ENCODE measurements around the gene RAB29. TPM values are rescaled to one million over a fixed set of nuclear protein-coding genes. Genes with fewer than 3 reads are reported as not detected.
A peak's percentile ranks its signal among the peaks of the same experiment; 100 is the strongest.
"Not testable (repeated sequence)": the region's sequence is repeated elsewhere in the genome, so short reads cannot be mapped to it uniquely, and the experiment has no call there.

RAB29 gene
- total and polyA plus RNA-seq, 9 of the 15 experiments (the other 6 are each of a cell fraction or from before 2014, with no cell fraction given) = 6.3 to 17.6 (median 8.0) TPM

DNA sequence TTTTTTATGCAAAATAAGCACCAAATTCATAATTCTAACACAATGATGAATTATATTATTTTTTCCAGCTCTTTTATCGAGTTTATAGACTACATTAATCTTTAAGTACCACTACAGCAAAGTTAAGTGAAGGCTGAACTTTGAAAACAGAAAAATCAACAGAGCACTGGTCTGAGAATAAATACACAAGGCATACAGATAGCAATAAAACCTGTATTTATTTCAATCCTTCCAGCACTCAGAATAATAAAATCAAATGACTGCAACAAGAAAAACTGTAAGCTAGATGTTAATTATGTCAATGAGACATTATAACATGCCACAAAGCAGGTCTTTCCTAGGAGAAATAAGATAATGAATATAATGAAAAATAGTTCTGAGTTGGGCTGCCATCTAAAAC, 49.8 kb downstream of the RAB29 start:
- CTCF ChIA-PET (ENCODE audit: low intra/inter-chr PET ratio) = no interaction called here
- Histone ChIP-seq H2AFZ (ENCODE audit: low read depth, low read length) (no peak overlapping the region), H3K4me1 (replicated peaks in 1 of 2; ENCODE audit: control insufficient read depth in 2 of 2, insufficient read depth in 2 of 2, low read length in 2 of 2) (no peaks in the 10 kb centered on the region), H3K9ac (ENCODE audit: insufficient read depth in 1 of 2, low read depth in 2 of 2, low read length in 2 of 2) (no peak overlapping the region), H3K4me3 (no peak overlapping the region), H3K9me3 (replicated peaks; ENCODE audit: control insufficient read depth, insufficient read depth, low read depth, low read length) (no peaks in the 10 kb centered on the region), H3K27me3 (ENCODE audit: control insufficient read depth in 2 of 2, insufficient read depth in 2 of 2, low read length in 2 of 2) (no peaks in the 10 kb centered on the region), H4K20me1 (replicated peaks; ENCODE audit: control insufficient read depth, insufficient read depth, low read length) (no peaks in the 10 kb centered on the region), H3K27ac (ENCODE audit: extremely low read depth, low read depth, low read length) (no peak overlapping the region), H3K9me1 (ENCODE audit: control insufficient read depth, insufficient read depth, low read length) (no peaks in the 10 kb centered on the region), H3K36me3 (ENCODE audit: control insufficient read depth, insufficient read depth, low read length) (peaks cover 86% of the 10 kb centered on the region), H3K4me2 (ENCODE audit: insufficient read depth, low read length) (no peak overlapping the region), H3K79me2 (ENCODE audit: control insufficient read depth, insufficient read depth, low read length) (peaks cover 42% of the 10 kb centered on the region)
- no TSS peak for BruUV-seq (replicated peaks)
- POLR2A ChIA-PET = interaction anchor here (1.1 to 3.3 kb wide), 3 partner anchors 12 to 55 kb away, joined by 3 to 10 read pairs (median 7); no protein-coding TSS in a partner anchor
- DNase-seq (ENCODE audit: extremely low read depth in 1 of 4, low spot score in 3 of 4) (no peak), FAIRE-seq (no peak), ATAC-seq (no peak)
- in situ Hi-C loops (cut with MboI) = no loop called here
- intact Hi-C loops (cut with micrococcal nuclease) = no loop called here
- 92% methylated on average over 1 of the region's 1 CpG for WGBS (ENCODE audit: insufficient coverage, low coverage, missing lambda C conversion rate)
- TF ChIP-seq KDM2B (CRISPR knock-in tag; IDR thresholded peaks at IDR 0.05) (no peak), ELF1 (tag; IDR thresholded peaks at IDR 0.05) (no peak), CEBPB (tag; IDR thresholded peaks at IDR 0.05) (no peak), ZNF644 (tag; IDR thresholded peaks at IDR 0.05; ENCODE audit: low read depth) (no peak)

DNA sequence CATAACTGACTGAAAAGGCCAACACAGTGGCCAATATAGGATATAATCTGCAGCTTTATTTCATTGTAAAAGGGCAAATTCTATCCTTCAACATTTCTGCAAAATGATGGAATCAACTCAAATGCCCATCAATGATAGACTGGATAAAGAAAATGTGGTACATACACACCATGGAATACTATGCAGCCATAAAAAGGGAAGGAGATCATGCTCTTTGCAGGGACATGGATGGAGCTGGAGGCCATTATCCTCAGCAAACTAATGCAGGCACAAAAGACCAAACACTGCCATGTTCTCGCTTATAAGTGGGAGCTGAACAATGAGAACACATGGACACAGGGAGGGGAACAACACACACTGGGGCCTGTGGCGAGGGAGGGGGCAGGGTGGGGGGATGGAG, 54.5 kb downstream of the RAB29 start:
- H2AFZ ChIP-seq (ENCODE audit: low read depth, low read length); in situ Hi-C loops (cut with MboI); ATAC-seq; H3K4me1 ChIP-seq (replicated peaks in 1 of 2; ENCODE audit: control insufficient read depth in 2 of 2, insufficient read depth in 2 of 2, low read length in 2 of 2); H4K20me1 ChIP-seq (replicated peaks; ENCODE audit: control insufficient read depth, insufficient read depth, low read length); H3K9ac ChIP-seq (ENCODE audit: insufficient read depth in 1 of 2, low read depth in 2 of 2, low read length in 2 of 2); FAIRE-seq; H3K9me1 ChIP-seq (ENCODE audit: control insufficient read depth, insufficient read depth, low read length); BruUV-seq (replicated peaks); DNase-seq (ENCODE audit: extremely low read depth in 1 of 4, low spot score in 3 of 4); CTCF ChIA-PET (ENCODE audit: low intra/inter-chr PET ratio); intact Hi-C loops (cut with micrococcal nuclease); H3K27me3 ChIP-seq (ENCODE audit: control insufficient read depth in 2 of 2, insufficient read depth in 2 of 2, low read length in 2 of 2); H3K4me2 ChIP-seq (ENCODE audit: insufficient read depth, low read length); H3K4me3 ChIP-seq; H3K27ac ChIP-seq (ENCODE audit: extremely low read depth, low read depth, low read length); H3K9me3 ChIP-seq (replicated peaks; ENCODE audit: control insufficient read depth, insufficient read depth, low read depth, low read length): not testable (repeated sequence)
- Histone ChIP-seq H3K79me2 (ENCODE audit: control insufficient read depth, insufficient read depth, low read length) (peaks cover 13% of the 10 kb centered on the region), H3K36me3 (ENCODE audit: control insufficient read depth, insufficient read depth, low read length) (peaks cover 93% of the 10 kb centered on the region)
- WGBS (ENCODE audit: insufficient coverage, low coverage, missing lambda C conversion rate) = 70% methylated on average over 1 of the region's 2 CpGs
- POLR2A ChIA-PET = interaction anchor here (0.9 to 1.2 kb wide), 3 partner anchors 9 to 25 kb away, joined by 3 to 4 read pairs (median 3); no protein-coding TSS in a partner anchor
- TF ChIP-seq RBM25 (IDR thresholded peaks at IDR 0.05; ENCODE audit: low read depth, low read length, severe bottlenecking) = peak; percentile 29
- 0 out of 2 replicates have a peak, but pooled peaks have one; percentile 25 for TF ChIP-seq ZNF3 (CRISPR knock-in tag; IDR thresholded peaks at IDR 0.05)
- TF ChIP-seq KDM1A (IDR thresholded peaks at IDR 0.05) = 0 out of 4 replicates have a peak, but pooled peaks of 1 of the 2 experiments have one; percentile 14
- TF ChIP-seq ZNF146 (CRISPR knock-in tag; IDR thresholded peaks at IDR 0.05; ENCODE audit: unreplicated experiment) = peak; percentile 93

Measured in K562 (cell line).